Keratinocyte (primary cell): ENCODE measurements around the gene APBB2. TPM values are rescaled to one million over a fixed set of nuclear protein-coding genes. Genes with fewer than 3 reads are reported as not detected.

Experiments
- DNase-seq: peaks from one replicate; pipeline ENCODE4 v3.0.0-alpha.2; 2011; ENCODE audit warnings: low read depth, missing footprints, low spot score
- FAIRE-seq: peaks from 2 replicates; lab custom pipeline; 2011; peaks lifted over from hg19 to GRCh38; lab: Jason Lieb, UNC
- H2AFZ ChIP-seq: 2 replicates; pipeline ENCODE4 v1.6.0; 2012; ENCODE audit warnings: low read length, control low read depth, inconsistent platforms; ENCODE audit not compliant: control insufficient read depth
- H3K27ac ChIP-seq: 2 replicates; pipeline ENCODE4 v1.5.1; 2011; ENCODE audit warnings: low read length; ENCODE audit not compliant: control insufficient read depth, insufficient read depth
- H3K27me3 ChIP-seq: 3 replicates; pipeline ENCODE4 v1.6.0; 2011; ENCODE audit warnings: low read length; ENCODE audit not compliant: control insufficient read depth, insufficient read depth; ENCODE audit errors: extremely low read depth
- H3K36me3 ChIP-seq, 2 experiments: 2 replicates in 1 of 2; 3 replicates in 1 of 2; pipeline ENCODE4 v1.5.1; 2011; ENCODE audit warnings: low read length in 2 of 2, mild to moderate bottlenecking in 1 of 2; ENCODE audit not compliant: control insufficient read depth in 2 of 2, insufficient read depth in 2 of 2; ENCODE audit errors: extremely low read depth in 1 of 2
- H3K4me1 ChIP-seq: 3 replicates; pipeline ENCODE4 v1.5.1; 2011; ENCODE audit warnings: low read length; ENCODE audit not compliant: control insufficient read depth, insufficient read depth; ENCODE audit errors: extremely low read depth
- H3K4me2 ChIP-seq: 3 replicates; pipeline ENCODE4 v1.6.0; 2011; ENCODE audit warnings: low read depth, low read length; ENCODE audit not compliant: control insufficient read depth, insufficient read depth; ENCODE audit errors: extremely low read depth
- H3K4me3 ChIP-seq, 3 experiments: fragments of 200-600 bp in 1 of 3; sonication (generic) in 1 of 3; 2 replicates in 2 of 3; 3 replicates in 1 of 3; pipeline ENCODE4 v1.5.1; 2011 to 2016; ENCODE audit warnings: low read length in 3 of 3, mild to moderate bottlenecking in 3 of 3, control low read depth in 2 of 3, inconsistent platforms in 1 of 3, low read depth in 1 of 3, mixed read lengths in 1 of 3, mixed run types in 1 of 3, moderate library complexity in 1 of 3; ENCODE audit not compliant: control insufficient read depth in 2 of 3, insufficient read depth in 2 of 3; ENCODE audit errors: extremely low read depth in 1 of 3
- H3K79me2 ChIP-seq: 2 replicates; pipeline ENCODE4 v1.6.0; 2012; ENCODE audit warnings: low read length; ENCODE audit not compliant: control insufficient read depth, insufficient read depth
- H3K9ac ChIP-seq: 3 replicates; pipeline ENCODE4 v1.6.0; 2011; ENCODE audit warnings: low read length; ENCODE audit not compliant: control insufficient read depth, insufficient read depth; ENCODE audit errors: extremely low read depth
- H3K9me1 ChIP-seq: 3 replicates; pipeline ENCODE4 v1.6.0; 2011; ENCODE audit warnings: low read length; ENCODE audit not compliant: control insufficient read depth, insufficient read depth; ENCODE audit errors: extremely low read depth
- H3K9me3 ChIP-seq: 2 replicates; pipeline ENCODE4 v1.5.1; 2012; ENCODE audit warnings: low read depth, low read length; ENCODE audit not compliant: control insufficient read depth
- H4K20me1 ChIP-seq: 3 replicates; pipeline ENCODE4 v1.6.0; 2011; ENCODE audit warnings: low read length; ENCODE audit not compliant: control insufficient read depth, insufficient read depth; ENCODE audit errors: extremely low read depth
- EZH2 ChIP-seq: IDR thresholded peaks from one replicate; pipeline ENCODE4 v1.6.1; 2012; ENCODE audit warnings: inconsistent platforms, mild to moderate bottlenecking, low read length, moderate library complexity
- dilution Hi-C: fragments of 300-500 bp; cut with MboI; formaldehyde crosslinking; loops from one replicate; pipeline ENCODE4 v1.7.0; 2020; ENCODE audit warnings: low sequenced_read_pairs; ENCODE audit not compliant: extremely low pct_ligation_motif_present
- polyA plus RNA-seq, 5 experiments: library from polyadenylated mRNA; depleted of rRNA in 3 of 5; stranded (reverse) in 3 of 5; stranded (forward) in 1 of 5; unstranded in 1 of 5; fragments of >200 nt; gene quantifications; 1 replicate in 1 of 5; 2 replicates in 3 of 5; 3 replicates in 1 of 5; pipeline versions ENCODE4 v1.2.1 to v1.2.3, GENCODE V29; 2011 to 2012; ENCODE audit warnings: missing spikeins in 2 of 5, low read depth in 1 of 5, low replicate concordance in 1 of 5
- TF ChIP-seq, protein P1 (sequence below), 3 experiments: IDR thresholded peaks in 1 of 3; conservative IDR thresholded peaks in 1 of 3; optimal IDR thresholded peaks in 1 of 3; 2 replicates in 2 of 3; 3 replicates in 1 of 3; pipeline versions ENCODE3 to v1.5.1; 2011; ENCODE audit warnings: low read length in 3 of 3, mild to moderate bottlenecking in 3 of 3, moderate library complexity in 2 of 3, control low read depth in 1 of 3, inconsistent platforms in 1 of 3; ENCODE audit not compliant: insufficient read depth in 2 of 3; ENCODE audit errors: extremely low read depth in 1 of 3

Gene APBB2
- polyA plus RNA-seq, 1 donor (not counting 4 experiments of a cell fraction or from before 2014, with no cell fraction given), result 57.3 TPM

DNA sequence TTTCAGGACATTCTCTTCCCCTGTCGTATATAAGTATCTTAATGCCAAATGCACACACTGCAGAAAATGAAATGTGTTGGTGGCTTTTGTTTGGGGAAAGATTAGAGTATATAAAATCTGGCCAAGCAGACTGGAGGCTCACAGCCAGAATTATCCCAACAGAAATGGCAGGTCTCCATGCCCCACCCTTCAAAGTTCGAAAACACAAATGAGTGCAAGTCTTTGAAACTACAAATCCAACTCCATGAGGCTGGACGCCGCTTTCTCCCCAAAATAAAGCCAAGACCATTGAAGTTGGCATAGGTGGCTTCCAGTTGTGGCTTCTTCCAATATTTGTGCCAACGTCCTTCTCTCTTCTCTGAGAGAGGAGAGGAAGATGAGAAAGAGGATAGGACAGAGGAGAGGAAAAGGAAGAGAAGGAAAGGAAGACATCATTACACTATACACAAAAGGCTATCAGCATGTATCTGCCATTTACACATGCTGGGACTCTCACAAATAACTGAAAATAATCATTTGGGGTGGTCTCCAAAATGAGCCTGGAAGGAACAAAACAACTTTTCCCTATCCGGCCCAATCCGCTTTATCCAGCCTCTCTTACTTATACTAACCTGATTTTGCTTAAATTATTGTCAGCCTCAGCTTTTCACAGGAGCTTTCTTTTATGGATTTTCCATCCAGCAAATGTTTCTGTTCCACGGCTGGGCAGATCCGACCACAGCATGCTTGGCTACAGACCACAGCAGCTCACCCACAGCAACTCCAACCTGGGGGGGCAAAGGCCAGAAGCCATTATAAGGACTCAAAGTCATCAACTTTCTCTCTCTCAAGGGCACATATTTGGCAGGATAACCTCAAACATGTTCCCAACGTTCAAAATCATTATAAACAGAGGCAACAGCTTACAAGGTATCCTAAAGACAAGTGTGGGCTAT lies 71.7 kb downstream of the APBB2 start:
- peak; percentile 57 for FAIRE-seq
- peak overlapping the region; percentile 30 for H2AFZ ChIP-seq
- H3K4me3 ChIP-seq, result peak overlapping the region in 1 of 3 experiments; percentile 34
- no peaks in the 10 kb centered on the region for H3K9me3 ChIP-seq
- peaks cover 58% of the 10 kb centered on the region for H3K4me1 ChIP-seq
- TF ChIP-seq EZH2, result no peak
- TF ChIP-seq, protein P1, sequence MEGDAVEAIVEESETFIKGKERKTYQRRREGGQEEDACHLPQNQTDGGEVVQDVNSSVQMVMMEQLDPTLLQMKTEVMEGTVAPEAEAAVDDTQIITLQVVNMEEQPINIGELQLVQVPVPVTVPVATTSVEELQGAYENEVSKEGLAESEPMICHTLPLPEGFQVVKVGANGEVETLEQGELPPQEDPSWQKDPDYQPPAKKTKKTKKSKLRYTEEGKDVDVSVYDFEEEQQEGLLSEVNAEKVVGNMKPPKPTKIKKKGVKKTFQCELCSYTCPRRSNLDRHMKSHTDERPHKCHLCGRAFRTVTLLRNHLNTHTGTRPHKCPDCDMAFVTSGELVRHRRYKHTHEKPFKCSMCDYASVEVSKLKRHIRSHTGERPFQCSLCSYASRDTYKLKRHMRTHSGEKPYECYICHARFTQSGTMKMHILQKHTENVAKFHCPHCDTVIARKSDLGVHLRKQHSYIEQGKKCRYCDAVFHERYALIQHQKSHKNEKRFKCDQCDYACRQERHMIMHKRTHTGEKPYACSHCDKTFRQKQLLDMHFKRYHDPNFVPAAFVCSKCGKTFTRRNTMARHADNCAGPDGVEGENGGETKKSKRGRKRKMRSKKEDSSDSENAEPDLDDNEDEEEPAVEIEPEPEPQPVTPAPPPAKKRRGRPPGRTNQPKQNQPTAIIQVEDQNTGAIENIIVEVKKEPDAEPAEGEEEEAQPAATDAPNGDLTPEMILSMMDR (optimal IDR thresholded peaks at IDR 0.05 in 1 of 3, IDR thresholded peaks at IDR 0.05 in 1 of 3, conservative IDR thresholded peaks at IDR 0.05 in 1 of 3; ENCODE audit: extremely low read depth in 1 of 3, insufficient read depth in 2 of 3, low read length in 3 of 3), result no peak
- H3K27me3 ChIP-seq, result no peaks in the 10 kb centered on the region
- H3K79me2 ChIP-seq, result peaks cover 75% of the 10 kb centered on the region
- dilution Hi-C loops, result no loop called here
- no peaks in the 10 kb centered on the region for H3K9me1 ChIP-seq
- H4K20me1 ChIP-seq, result no peaks in the 10 kb centered on the region
- H3K36me3 ChIP-seq, result peaks cover 7 to 18% of the 10 kb centered on the region in 2 experiments
- peak overlapping the region; percentile 83 for H3K27ac ChIP-seq
- DNase-seq, result no peak
- peak overlapping the region; percentile 60 for H3K9ac ChIP-seq
- peak overlapping the region; percentile 71 for H3K4me2 ChIP-seq

DNA sequence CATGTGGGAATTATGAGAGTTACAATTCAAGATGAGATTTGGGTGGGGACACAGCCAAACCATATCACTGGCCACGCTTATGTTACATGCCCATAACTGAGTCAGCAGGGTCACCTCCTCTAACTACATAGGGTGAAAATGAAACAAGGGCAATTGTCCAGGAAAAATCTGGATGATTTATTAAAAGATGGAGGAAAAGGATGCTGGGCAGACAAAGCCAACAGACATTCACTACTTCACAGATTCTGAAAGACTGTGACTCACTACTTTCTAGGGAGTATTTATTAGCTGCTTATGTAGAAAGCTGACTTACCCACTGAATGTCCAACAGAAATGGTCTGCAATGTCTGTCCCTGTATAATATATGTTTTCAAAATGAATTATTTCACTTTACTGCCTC lies 72.4 kb downstream of the APBB2 start:
- H3K9ac ChIP-seq, result no peak overlapping the region
- no peak for DNase-seq
- peaks cover 74% of the 10 kb centered on the region for H3K79me2 ChIP-seq
- dilution Hi-C loops, result no loop called here
- H3K9me3 ChIP-seq, result no peaks in the 10 kb centered on the region
- no peaks in the 10 kb centered on the region for H4K20me1 ChIP-seq
- H2AFZ ChIP-seq, result no peak overlapping the region
- peak overlapping the region; percentile 83 for H3K27ac ChIP-seq
- no peaks in the 10 kb centered on the region for H3K9me1 ChIP-seq
- H3K4me1 ChIP-seq, result peaks cover 56% of the 10 kb centered on the region
- peak overlapping the region; percentile 3 for H3K4me2 ChIP-seq
- no peak overlapping the region for H3K4me3 ChIP-seq
- FAIRE-seq, result peak; percentile 20
- H3K27me3 ChIP-seq, result no peaks in the 10 kb centered on the region
- no peak for TF ChIP-seq EZH2
- TF ChIP-seq, protein P1 (optimal IDR thresholded peaks at IDR 0.05 in 1 of 3, IDR thresholded peaks at IDR 0.05 in 1 of 3, conservative IDR thresholded peaks at IDR 0.05 in 1 of 3; ENCODE audit: extremely low read depth in 1 of 3, insufficient read depth in 2 of 3, low read length in 3 of 3), result no peak
- peaks cover 7 to 18% of the 10 kb centered on the region in 2 experiments for H3K36me3 ChIP-seq
